Renal cortex interstitium (tissue), 11 donors: ENCODE results near the gene CUX1. TPM values are rescaled to one million over a fixed set of nuclear protein-coding genes. Genes with fewer than 3 reads are reported as not detected.
A peak's percentile ranks its signal among the peaks of the same experiment; 100 is the strongest.

Experiments
- DNase-seq, 11 donors: peaks; one replicate each; pipeline ENCODE4 v3.0.0-alpha.2; 2013; ENCODE audit warnings: low read depth in 9 of 11, low spot score in 4 of 11; ENCODE audit errors: extremely low read depth in 1 of 11
- polyA plus RNA-seq, 3 donors: library from polyadenylated mRNA; unstranded; fragments of 120-200 nt; gene quantifications; one replicate each; pipeline ENCODE4 v1.2.1, GENCODE V29; 2013; ENCODE audit not compliant: insufficient read length in 3 of 3

CUX1 gene
- polyA plus RNA-seq, 3 donors = 93.9 to 103 (median 98.0) TPM

DNA sequence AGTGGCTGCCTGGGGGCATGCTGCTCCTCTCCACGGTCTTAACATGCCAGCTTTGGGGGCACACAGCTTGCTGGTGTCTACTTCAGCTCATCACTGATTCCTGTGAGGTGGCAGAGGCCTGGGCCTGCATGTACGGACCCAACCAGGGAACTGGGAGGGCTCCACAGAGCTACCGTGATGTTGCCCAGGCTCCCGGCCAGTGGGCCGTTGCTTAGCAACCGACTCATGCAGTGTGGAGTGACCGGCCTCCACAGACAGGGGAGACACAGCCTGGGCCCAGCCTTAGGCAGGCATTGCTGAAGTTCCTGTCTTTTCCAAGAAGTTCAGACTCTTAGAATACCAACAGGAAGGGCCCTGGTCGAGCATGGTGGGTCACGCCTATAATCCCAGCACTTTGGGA is 443.4 kb downstream of the CUX1 start:
- DNase-seq = no peak

DNA sequence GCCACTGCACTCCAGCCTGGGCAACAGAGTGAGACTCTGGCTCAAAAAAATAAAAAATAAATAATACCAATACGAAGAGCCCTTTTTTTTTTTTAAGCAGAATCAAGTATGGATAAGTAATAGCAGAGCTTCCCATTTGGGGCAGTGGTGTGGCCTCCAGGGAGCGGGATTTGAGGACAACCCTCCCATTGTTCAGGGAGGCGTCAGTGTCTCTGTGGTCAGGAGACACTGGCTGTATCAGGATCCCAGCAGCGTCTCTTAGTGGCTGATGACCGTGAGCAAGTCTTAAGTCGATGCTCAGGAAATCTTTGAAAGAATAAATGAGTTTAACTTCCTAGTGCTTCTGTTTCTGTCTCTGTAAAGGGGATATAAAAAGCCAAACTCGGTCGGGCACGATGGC is 444.0 kb downstream of the CUX1 start:
- no peak for DNase-seq

DNA sequence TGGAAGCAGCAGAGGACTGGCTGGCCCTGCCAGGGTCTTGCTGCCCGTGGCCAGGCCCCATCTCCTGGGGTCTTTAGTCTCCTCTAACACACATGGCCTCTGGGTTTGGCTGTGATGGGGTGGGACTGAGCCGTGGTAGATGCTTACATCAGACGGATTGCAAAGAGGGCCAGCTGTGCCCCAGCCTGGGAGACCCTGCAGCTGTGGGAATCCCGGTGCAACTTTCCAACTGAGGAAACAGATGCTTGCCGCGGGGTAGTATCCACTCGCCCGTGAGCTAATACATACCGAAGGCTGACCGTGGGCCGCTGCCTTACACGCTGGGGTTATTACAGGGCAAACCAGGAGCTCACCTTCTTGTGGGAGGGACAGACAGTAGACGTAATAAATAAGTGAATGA is 445.1 kb downstream of the CUX1 start:
- DNase-seq = no peak

DNA sequence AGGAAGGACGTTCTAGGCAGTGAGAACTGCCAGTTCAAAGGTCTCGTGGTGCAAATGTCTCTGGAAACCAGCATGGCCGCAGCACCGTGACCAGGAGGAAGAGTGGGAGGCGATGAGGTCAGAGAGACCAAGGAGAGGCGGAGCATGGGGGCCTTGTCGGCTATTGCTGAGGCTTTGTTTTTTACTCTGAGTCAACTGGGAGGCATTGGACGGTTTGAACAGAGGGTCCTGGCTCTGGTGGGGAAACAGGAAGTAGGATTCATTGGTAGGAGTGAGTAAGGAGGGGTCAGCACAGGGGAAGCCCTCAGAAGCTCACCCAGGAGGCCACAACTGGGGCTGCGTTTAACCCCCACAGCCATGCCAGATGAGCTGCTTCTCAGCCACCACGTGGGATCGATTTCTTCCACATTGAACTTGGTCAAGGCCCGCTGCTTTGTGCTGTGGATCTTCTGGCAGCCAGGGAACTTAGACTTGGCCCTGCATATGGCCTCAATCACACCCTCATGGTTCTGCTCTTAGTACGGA is 447.0 kb downstream of the CUX1 start:
- no peak for DNase-seq

DNA sequence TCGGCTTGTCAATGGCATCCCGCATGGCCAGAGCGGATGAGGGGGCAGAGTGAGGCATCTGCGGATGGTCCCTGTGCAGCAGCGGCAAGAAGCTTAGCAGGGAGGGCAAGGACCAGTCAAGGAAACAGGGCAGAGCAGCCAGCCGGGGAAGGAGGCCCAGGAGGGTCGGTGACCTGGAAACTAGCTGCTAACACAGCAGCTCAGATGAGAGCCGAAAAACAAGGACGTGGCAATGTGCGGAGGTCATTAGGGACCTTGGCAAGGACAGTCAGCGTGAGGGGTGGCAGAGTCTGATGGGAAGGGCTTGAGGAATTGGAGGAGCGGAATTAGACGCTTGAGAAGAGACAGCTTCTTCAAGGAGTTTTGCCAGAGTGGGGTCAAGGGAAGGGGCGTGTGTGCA is 449.1 kb downstream of the CUX1 start:
- DNase-seq = no peak

DNA sequence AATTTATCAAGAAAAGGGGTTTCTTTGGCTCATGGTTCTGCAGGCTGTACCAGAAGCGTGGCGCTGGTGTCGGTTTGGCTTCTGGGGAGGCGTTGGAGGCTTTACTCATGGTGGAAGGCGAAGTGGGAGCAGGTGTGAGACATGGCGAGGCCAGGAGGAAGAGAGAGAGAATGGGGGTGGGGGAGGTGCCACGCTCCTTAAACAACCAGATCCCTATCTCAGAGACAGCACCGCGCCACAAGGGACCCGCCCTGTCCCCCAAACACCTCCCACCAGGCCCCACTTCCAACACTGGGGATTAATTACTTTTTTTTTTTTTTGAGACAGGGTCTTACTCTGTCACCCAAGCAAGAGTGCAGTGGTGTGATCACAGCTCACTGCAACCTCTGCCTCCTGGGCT is 451.2 kb downstream of the CUX1 start:
- no peak for DNase-seq

DNA sequence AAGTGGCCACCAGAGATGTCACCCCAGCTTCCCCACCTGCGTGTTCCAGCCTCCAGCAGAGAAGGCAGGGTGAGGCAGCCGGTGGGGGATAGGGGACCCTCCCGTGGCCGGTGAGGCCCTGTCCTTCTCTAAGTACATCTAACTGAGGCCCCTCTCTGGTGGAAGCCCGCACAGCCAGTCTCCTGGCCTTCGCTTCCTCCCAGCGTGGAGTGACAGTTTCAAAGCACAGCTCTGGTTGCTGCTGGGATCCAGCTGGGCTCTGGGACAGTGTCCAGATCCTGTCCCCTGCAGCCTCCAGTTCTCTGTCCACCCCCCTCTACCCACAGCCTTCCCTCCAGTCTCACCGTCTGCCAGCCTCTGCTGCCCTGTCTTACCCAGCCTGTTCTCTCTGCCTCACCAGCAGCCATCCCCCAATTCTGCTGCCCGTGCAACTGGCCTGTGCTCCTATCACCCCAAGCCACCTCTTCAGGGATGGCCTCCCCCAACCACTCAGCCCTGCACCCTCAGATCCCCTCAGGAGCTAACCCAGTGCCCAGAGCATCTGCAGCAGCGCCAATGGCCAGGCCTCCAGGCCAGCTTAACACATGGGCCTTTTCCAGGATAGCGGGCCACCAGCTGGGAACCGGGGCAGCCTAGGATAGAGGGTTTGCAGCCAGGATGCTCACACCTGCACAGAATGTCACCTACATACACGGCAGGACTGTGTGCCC is 452.9 kb downstream of the CUX1 start:
- no peak for DNase-seq

DNA sequence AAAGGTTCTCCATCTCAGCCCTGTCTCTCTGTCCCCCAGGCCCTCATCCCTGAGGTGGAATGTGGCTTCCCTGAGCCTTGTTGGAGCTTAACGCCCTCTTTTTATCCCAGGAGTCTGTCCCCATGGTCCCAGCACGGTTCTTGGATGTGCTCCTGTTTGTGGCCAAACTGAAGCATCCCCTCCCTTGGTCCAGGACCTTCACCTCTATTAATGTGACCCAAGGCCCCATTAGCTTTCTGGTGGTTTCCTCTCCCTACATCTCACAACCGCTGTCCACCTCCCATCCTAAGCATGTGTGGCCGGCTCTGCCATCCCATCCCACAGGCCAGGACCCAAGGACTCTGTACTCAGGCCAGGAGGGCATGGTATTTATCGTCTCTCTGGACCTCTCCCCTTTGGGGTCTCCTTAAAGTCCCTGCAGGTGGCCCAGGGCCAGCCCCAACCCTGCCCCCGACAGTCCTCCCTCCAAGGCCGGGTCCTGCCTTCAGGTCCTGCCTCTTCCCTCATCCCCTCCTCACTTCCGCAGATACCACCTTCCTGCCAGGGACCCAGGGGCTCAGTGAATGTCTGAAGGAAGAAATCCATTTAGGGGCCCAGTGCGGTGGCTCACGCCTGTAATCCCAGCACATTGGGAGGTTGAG is 453.9 kb downstream of the CUX1 start:
- DNase-seq = no peak

DNA sequence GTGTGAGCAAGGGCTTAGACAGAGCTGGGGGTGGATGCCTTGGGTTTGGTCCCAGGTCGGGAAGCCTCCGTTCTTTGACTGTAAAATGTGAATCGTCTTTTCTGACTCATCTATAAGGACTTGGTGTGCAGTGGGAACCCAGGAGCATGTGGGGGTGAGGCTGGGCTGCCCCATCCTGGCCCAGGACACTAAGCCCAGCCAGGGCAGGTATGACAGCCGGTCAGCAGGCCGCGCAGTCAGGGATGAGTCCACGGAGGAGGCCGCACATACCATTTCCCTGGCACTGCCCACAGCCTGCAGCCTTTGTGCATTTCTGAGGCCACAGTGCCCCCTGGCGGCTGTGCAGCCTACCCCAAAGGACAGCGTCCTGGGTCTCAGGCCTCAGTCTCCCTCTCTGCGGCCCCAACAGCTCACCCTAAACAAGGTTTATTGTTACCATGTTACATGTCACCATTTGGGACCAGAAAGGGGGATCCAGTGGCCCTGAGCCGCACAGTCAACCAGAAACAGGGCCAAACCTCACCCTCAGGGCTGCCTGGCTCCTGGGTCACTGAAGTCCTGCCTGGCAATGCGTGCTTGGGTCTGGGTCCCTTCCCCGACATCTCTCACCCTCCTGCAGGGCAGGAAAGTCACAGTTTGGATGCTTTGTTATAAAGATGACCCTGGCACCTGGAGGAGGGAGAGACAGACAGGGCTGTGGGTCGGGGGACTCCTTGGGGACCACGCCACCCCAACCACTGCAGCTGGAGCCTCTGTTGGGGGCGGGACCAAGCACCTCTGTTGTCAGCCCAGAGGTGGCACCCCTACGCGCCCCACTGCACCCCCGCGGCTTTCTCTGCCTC is 454.9 kb downstream of the CUX1 start:
- DNase-seq = peak in 5 of 11 donors; percentile 53 to 61 (median 57)

DNA sequence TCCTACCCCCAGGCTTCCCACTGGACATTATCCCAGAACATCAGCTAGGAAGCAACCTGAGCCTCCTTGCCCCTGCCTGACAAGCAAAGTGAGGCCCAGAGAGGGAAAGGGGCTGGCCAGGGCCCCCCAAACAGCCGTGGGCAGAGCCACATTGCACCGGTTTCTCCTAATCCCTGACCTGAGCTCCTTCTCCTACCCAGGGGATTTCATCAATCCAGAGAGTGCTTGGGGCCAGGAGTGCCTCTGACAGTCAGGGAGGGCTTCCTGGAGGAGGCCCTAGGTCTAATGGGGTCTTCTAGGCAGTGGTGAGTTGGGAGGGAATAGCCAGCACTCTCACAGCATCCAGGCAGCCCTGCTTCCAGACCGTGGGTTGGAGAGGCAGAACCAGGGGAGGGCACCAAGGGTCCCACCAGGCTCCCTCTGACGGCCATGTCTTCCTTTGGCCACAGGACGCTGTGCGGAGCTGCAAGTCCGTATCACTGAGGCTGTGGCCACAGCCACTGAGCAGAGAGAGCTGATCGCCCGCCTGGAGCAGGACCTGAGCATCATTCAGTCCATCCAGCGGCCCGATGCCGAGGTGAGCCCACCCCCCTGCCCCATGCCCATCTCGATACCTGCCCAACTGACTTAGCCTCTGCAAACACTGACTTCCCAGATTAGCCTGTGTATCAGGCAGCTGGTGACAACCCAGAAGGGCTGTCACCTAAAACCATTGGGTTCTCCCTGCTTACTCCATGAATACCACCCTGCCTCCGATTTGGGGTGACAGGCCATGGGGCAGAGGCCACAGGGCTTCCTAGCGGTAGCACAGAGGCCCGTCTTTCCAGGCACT is 455.7 kb downstream of the CUX1 start:
- DNase-seq = no peak

DNA sequence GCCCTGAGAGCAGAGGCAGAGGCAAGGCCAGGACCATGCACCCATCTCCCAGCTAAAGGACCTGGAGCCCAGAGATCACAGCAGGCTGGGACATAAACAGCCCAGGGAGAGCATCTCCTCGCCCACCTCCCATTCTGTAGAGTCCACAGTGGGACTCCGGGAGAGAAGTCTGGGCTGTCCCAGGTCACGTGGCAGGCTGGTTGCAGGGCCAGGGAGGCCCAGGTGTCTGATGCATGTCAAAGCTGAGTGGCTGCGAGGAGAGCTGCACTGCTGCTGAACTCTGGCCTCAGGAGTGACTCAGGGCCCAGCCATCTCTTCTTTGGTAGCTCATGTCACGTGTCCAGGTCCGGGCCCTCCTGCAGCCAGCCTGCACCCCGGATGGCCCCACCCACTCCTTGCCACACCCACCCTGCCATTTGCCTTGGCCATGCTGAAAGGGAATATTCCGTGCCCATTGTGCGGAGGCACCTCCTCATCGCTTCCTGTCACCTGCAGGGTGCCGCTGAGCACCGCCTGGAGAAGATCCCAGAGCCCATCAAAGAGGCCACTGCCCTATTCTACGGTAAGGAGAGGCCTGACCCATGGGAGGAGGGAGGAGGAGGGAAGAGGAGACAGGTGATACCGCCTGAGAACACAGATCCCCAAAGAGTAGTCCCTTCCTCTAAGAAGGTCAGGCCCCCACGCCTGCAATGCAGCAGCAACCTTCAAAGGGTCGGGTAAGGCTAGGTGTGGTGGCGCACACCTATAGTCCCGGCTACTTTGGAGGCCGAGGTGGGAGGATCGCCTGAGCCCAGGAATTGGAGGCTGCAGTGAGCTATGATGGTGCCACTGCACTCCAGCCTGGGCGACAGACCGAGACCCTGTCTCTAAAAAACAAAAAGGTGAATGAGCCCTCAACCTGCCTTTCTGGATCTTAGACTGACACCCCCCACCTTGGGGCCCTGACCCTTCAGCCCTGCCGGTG is 456.6 kb downstream of the CUX1 start:
- DNase-seq = no peak

DNA sequence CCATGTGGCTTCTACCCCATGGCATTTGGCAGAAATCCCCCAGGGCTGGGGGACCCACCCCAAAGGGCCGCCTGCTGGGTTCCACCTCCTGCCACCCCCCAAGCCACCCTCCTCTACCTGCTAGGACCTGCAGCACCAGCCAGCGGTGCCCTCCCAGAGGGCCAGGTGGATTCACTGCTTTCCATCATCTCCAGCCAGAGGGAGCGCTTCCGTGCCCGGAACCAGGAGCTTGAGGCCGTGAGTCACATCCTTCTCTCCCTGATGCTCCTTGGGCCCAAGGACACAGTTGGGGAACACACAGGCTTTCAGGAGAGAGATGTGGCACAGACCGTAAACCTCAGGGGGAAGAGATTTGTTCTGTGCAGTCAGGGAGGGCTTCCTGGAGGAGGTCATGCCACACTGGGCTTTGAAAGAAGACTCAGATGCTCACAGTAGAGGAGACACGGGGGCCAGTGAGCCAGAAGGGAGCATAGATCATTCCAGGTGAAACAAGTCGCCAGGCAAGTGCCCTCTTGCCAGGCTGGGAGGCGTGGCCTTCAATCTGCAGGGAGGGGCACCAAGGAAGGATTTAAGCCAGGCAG is 457.8 kb downstream of the CUX1 start:
- no peak for DNase-seq

DNA sequence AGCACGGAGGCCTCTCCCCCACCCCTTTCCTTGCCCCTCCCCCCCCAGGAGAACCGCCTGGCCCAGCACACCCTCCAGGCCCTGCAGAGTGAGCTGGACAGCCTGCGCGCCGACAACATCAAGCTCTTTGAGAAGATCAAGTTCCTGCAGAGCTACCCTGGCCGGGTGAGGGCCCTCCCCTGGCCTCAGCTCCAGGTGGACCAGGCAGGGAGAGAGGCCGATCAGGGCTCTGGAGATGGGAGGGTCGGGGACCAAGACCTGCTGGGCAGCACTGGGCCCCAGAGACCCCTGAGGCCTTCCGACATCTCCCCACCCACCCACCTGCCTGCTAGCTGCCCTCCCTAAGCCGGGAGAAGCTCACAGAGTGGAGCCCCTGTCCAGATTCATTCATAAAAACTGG is 460.5 kb downstream of the CUX1 start:
- no peak for DNase-seq

DNA sequence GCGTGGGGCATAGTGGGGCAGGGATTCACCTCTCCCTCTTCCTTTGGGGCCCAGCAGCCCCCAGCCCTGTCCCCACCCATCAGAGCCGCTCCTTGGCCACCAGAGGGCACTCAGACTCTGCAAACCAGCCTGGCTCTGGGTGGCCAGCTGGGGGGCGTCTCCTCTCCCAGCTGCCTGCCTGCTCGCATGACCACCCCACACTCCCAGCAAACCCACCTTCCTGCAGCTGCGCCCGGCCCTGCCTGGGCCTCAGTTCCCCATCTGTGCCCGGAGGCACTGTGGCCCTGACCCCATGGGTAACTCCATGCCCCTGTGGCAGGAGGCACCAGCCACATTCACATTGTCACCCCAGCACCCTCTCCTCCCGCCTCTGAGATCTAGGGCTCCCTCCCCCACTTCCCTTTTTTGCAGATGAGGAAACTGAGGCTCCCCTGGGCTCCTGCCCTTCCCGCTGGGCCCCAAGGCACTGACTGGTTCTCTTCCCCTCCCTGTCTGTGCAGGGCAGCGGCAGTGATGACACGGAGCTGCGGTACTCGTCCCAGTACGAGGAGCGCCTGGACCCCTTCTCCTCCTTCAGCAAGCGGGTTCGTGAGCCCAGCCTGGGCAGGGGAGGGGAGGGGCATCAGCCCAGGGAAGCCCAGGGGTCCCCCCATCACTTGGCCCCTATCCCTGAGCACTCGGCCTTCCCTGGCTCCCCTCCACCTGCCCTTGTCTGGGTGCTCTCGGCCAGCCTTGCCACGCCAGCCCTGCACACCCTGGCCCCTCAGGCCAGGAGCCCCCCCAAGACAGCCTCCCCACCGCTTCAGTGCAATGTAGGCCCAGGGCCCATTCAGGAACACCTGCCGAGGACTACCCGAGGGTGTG is 462.3 kb downstream of the CUX1 start:
- DNase-seq = peak in 7 of 11 donors; percentile 59 to 72 (median 64)

DNA sequence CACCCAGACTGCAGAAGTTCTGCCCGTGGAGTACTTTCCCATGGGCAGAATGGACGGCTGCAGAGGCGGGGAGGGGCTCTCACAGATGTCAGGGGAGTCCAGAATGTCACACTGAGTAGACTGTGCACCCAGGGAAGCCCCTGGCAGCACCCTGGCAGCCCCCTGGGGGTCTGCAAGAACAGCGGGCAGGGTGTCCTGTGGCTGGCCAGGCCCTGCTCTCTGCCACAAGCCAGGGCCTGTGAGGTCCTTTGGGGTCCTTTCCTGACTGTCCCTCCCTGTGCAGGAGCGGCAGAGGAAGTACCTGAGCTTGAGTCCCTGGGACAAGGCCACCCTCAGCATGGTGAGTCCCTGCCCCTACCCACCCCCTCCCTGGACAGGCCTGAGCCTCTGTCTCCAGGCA is 463.1 kb downstream of the CUX1 start:
- no peak for DNase-seq

DNA sequence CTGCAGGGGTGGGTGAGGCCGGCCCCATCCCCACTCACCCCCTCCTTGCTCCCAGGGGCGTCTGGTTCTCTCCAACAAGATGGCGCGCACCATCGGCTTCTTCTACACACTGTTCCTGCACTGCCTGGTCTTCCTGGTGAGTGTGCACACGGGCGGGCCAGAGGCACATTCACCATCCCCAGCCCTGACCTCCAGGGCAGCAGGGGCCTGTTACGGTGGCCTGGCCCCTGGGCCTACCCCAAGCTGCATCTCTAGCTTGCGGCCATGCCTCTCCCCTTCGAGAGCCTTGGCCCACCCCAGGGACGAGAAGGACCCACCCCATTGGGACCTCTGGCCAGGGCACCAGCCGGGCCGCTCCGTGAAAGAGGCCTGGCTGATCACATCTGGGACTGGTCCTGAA is 464.4 kb downstream of the CUX1 start:
- DNase-seq = no peak
